ENCODE data around the gene SMOC2.

- no peak for TF ChIP-seq SALL2 (CRISPR knock-in tag; IDR thresholded peaks at IDR 0.05)
- no peak for TF ChIP-seq CREB1 (IDR thresholded peaks at IDR 0.05)
- no peak for TF ChIP-seq CREB1 (CRISPR knock-in tag; IDR thresholded peaks at IDR 0.05)
- no peak for TF ChIP-seq RAD51 (IDR thresholded peaks at IDR 0.05; ENCODE audit: borderline replicate concordance)
- no peak for TF ChIP-seq HOXA3 (CRISPR knock-in tag; IDR thresholded peaks at IDR 0.05)
- no peak for TF ChIP-seq CTCF (CRISPR knock-in tag; IDR thresholded peaks at IDR 0.05)
- TF ChIP-seq ERF (CRISPR knock-in tag; IDR thresholded peaks at IDR 0.05): no peak
- TF ChIP-seq ZNF639 (CRISPR knock-in tag; conservative IDR thresholded peaks at IDR 0.05): no peak
- no peak for TF ChIP-seq GPN1 (CRISPR knock-in tag; IDR thresholded peaks at IDR 0.05; ENCODE audit: borderline replicate concordance)
- no peak for TF ChIP-seq MAX (IDR thresholded peaks at IDR 0.05)
These were observed 13.8 kb upstream of the SMOC2 start for GRCh38 chr6:168427184-168427583.

Data from HepG2 (cell line).